ENCODE measurements around the gene FAM180A. TPM values are rescaled to one million over a fixed set of nuclear protein-coding genes. Genes with fewer than 3 reads are reported as not detected.
A peak's percentile ranks its signal among the peaks of the same experiment; 100 is the strongest.

The FAM180A gene
- total RNA-seq, 1 experiment from 2014 or later = not detected

- Histone ChIP-seq H3K79me2 (ENCODE audit: low read length) (no peaks in the 10 kb centered on the region), H3K4me1 (ENCODE audit: insufficient read depth, low read length) (0 out of 2 replicates have a peak, but pooled peaks cover 6% of the 10 kb centered on the region), H2AFZ (ENCODE audit: low read length) (no peak overlapping the region), H3K27ac (ENCODE audit: low read length) (no peak overlapping the region), H3K36me3 (ENCODE audit: low read depth, low read length) (no peaks in the 10 kb centered on the region), H4K20me1 (ENCODE audit: low read length) (no peaks in the 10 kb centered on the region), H3K4me3 (ENCODE audit: low read length) (no peak overlapping the region), H3F3A (ENCODE audit: low read length, unreplicated experiment) (no peaks in the 10 kb centered on the region), H3K9me2 (replicated peaks; ENCODE audit: low read length) (no peaks in the 10 kb centered on the region), H3K9ac (ENCODE audit: low read length) (no peak overlapping the region), H3K27me3 (ENCODE audit: low read length) (no peaks in the 10 kb centered on the region), H3K9me3 (ENCODE audit: low read length) (no peaks in the 10 kb centered on the region), H3K4me2 (ENCODE audit: low read length) (no peak overlapping the region)
- no TSS peak for BruUV-seq (replicated peaks)
- intact Hi-C loops (cut with micrococcal nuclease) = no loop called here
- no peak for ATAC-seq
- POLR2A ChIA-PET (ENCODE audit: unreplicated experiment) = no interaction called here
- TF ChIP-seq, protein P1, sequence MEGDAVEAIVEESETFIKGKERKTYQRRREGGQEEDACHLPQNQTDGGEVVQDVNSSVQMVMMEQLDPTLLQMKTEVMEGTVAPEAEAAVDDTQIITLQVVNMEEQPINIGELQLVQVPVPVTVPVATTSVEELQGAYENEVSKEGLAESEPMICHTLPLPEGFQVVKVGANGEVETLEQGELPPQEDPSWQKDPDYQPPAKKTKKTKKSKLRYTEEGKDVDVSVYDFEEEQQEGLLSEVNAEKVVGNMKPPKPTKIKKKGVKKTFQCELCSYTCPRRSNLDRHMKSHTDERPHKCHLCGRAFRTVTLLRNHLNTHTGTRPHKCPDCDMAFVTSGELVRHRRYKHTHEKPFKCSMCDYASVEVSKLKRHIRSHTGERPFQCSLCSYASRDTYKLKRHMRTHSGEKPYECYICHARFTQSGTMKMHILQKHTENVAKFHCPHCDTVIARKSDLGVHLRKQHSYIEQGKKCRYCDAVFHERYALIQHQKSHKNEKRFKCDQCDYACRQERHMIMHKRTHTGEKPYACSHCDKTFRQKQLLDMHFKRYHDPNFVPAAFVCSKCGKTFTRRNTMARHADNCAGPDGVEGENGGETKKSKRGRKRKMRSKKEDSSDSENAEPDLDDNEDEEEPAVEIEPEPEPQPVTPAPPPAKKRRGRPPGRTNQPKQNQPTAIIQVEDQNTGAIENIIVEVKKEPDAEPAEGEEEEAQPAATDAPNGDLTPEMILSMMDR (conservative IDR thresholded peaks at IDR 0.05; ENCODE audit: low read depth, low read length) = no peak
- no peak for TF ChIP-seq EZH2 (IDR thresholded peaks at IDR 0.05; ENCODE audit: low read length, unreplicated experiment)
- no peak for TF ChIP-seq EZH2phosphoT487 (IDR thresholded peaks at IDR 0.05; ENCODE audit: borderline replicate concordance, low read length)
- no peak for DNase-seq
- CTCF ChIA-PET = interaction anchor here (0.7 kb wide), 1 partner anchor 9 kb away, joined by 3 read pairs; no protein-coding TSS in a partner anchor
Observed at GRCh38 chr7:135726911-135727673, 21.5 kb downstream of the FAM180A start.

- POLR2A ChIA-PET (ENCODE audit: unreplicated experiment) = no interaction called here
Observed at GRCh38 chr7:135726276-135726788, 22.3 kb downstream of the FAM180A start.

More at GRCh38 chr7:135726276-135726788, 22.3 kb downstream of the FAM180A start:
- Histone ChIP-seq H3K4me3 (ENCODE audit: low read length) (no peak overlapping the region), H3K9me3 (ENCODE audit: low read length) (no peaks in the 10 kb centered on the region), H3K9ac (ENCODE audit: low read length) (no peak overlapping the region), H3K9me2 (replicated peaks; ENCODE audit: low read length) (no peaks in the 10 kb centered on the region), H3F3A (ENCODE audit: low read length, unreplicated experiment) (no peaks in the 10 kb centered on the region), H4K20me1 (ENCODE audit: low read length) (no peaks in the 10 kb centered on the region), H3K79me2 (ENCODE audit: low read length) (no peaks in the 10 kb centered on the region), H3K27me3 (ENCODE audit: low read length) (no peaks in the 10 kb centered on the region), H3K4me2 (ENCODE audit: low read length) (no peak overlapping the region), H2AFZ (ENCODE audit: low read length) (no peak overlapping the region), H3K27ac (ENCODE audit: low read length) (no peak overlapping the region), H3K36me3 (ENCODE audit: low read depth, low read length) (no peaks in the 10 kb centered on the region), H3K4me1 (ENCODE audit: insufficient read depth, low read length) (0 out of 2 replicates have a peak, but pooled peaks cover 6% of the 10 kb centered on the region)
- ATAC-seq = peak; percentile 54
- CTCF ChIA-PET = interaction anchor here (0.7 kb wide), 1 partner anchor 8 kb away, joined by 3 read pairs; no protein-coding TSS in a partner anchor
- DNase-seq = no peak
- intact Hi-C loops (cut with micrococcal nuclease) = no loop called here
- no TSS peak for BruUV-seq (replicated peaks)
- TF ChIP-seq EZH2phosphoT487 (IDR thresholded peaks at IDR 0.05; ENCODE audit: borderline replicate concordance, low read length) (no peak), EZH2 (IDR thresholded peaks at IDR 0.05; ENCODE audit: low read length, unreplicated experiment) (no peak)
- TF ChIP-seq, protein P1 (conservative IDR thresholded peaks at IDR 0.05; ENCODE audit: low read depth, low read length) = no peak

Measured in PC-3 (cell line).